Activated B cell treated with CpG ODN at 0.5 μM for 24 hours (primary cell): ENCODE data around the gene CSAG1. TPM values are rescaled to one million over a fixed set of nuclear protein-coding genes. Genes with fewer than 3 reads are reported as not detected.
"Not testable (repeated sequence)": the region's sequence is repeated elsewhere in the genome, so short reads cannot be mapped to it uniquely, and the experiment has no call there.

Source experiments
- ATAC-seq: fragments of 200-7000 bp; cut with Tn5 transposase; one replicate; pipeline ENCODE4 v1.10.0; 2021; ENCODE audit warnings: low read depth, mild to moderate bottlenecking, moderate library complexity
- CTCF ChIA-PET: fragments of 350-600 bp; sonication (Branson Sonifier 250); formaldehyde crosslinking; loops from one replicate; lab custom pipeline; 2021; ENCODE audit warnings: antibody characterized with exemption; lab: Charles Lee
- POLR2A ChIA-PET: fragments of 350-600 bp; sonication (Branson Sonifier 250); formaldehyde crosslinking; loops from one replicate; lab custom pipeline; 2021; ENCODE audit warnings: antibody characterized with exemption; lab: Charles Lee
- DNase-seq: peaks from one replicate; pipeline ENCODE4 v3.0.0; 2022
- H3K27ac Mint-ChIP-seq: one replicate; pipeline ENCODE4 v1.8.0; 2020; ENCODE audit warnings: mixed read lengths
- H3K27me3 Mint-ChIP-seq: one replicate; pipeline ENCODE4 v1.8.0; 2021; ENCODE audit warnings: mixed read lengths
- H3K36me3 Mint-ChIP-seq: one replicate; pipeline ENCODE4 v1.8.0; 2021; ENCODE audit warnings: low read depth, mixed read lengths
- H3K4me1 Mint-ChIP-seq: one replicate; pipeline ENCODE4 v1.8.0; 2021; ENCODE audit warnings: mixed read lengths
- H3K4me3 Mint-ChIP-seq: one replicate; pipeline ENCODE4 v1.8.0; 2020; ENCODE audit warnings: mild to moderate bottlenecking, mixed read lengths
- H3K9me3 Mint-ChIP-seq: one replicate; pipeline ENCODE4 v1.8.0; 2020; ENCODE audit warnings: mixed read lengths
- intact Hi-C: fragments of 100-400 bp; cut with micrococcal nuclease; formaldehyde crosslinking; loops from one replicate; pipeline ENCODE4 v1.15.1; 2024
- total RNA-seq: library from RNA; stranded (reverse); gene quantifications from 2 replicates; pipeline ENCODE4 v1.2.3, GENCODE V29; 2022

Gene CSAG1
- total RNA-seq, 1 donor from 2014 or later, result not detected

- ATAC-seq, H3K4me1 Mint-ChIP-seq, CTCF ChIA-PET, H3K4me3 Mint-ChIP-seq, DNase-seq, POLR2A ChIA-PET, intact Hi-C loops, H3K36me3 Mint-ChIP-seq, H3K27me3 Mint-ChIP-seq, H3K27ac Mint-ChIP-seq, H3K9me3 Mint-ChIP-seq: not testable (repeated sequence)
Measured at GRCh38 chrX:152709173-152709572, 24.3 kb downstream of the CSAG1 start, which contains the start of gene CSAG2. Gene CSAG2 (minus strand): TSS chrX:152709273. CDS start chrX:152709112, 161 bp downstream.

DNA sequence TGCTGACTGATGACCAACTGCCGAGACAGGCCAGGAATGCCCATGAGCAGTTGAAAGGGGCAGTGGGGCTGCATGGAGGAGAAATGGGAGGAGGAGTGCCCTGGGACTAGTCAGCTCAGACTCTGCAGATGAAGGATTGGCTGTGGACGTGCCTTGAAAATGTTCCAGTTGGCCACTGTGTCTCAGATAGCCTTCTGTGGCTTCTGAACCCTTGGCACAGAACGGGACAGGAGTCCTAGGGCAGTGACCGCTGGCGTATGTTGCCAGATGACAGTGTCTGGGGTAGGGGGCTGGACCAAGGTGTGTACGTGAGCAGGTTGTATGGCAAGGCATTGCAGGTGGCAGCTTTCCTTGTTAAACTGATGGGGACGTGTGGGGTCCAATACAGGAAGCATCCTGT is 27.0 kb downstream of the CSAG1 start:
- H3K9me3 Mint-ChIP-seq, H3K4me3 Mint-ChIP-seq, H3K27ac Mint-ChIP-seq, H3K27me3 Mint-ChIP-seq, intact Hi-C loops, DNase-seq, H3K4me1 Mint-ChIP-seq, H3K36me3 Mint-ChIP-seq, ATAC-seq, CTCF ChIA-PET, POLR2A ChIA-PET: not testable (repeated sequence)

DNA sequence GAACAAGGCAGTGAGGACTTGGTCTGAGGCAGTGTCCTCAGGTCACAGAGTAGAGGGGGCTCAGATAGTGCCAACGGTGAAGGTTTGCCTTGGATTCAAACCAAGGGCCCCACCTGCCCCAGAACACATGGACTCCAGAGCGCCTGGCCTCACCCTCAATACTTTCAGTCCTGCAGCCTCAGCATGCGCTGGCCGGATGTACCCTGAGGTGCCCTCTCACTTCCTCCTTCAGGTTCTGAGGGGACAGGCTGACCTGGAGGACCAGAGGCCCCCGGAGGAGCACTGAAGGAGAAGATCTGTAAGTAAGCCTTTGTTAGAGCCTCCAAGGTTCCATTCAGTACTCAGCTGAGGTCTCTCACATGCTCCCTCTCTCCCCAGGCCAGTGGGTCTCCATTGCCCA is 33.1 kb downstream of the CSAG1 start:
- DNase-seq, CTCF ChIA-PET, H3K27me3 Mint-ChIP-seq, H3K27ac Mint-ChIP-seq, H3K36me3 Mint-ChIP-seq, POLR2A ChIA-PET, H3K9me3 Mint-ChIP-seq, intact Hi-C loops, H3K4me3 Mint-ChIP-seq, ATAC-seq, H3K4me1 Mint-ChIP-seq: not testable (repeated sequence)

GRCh38 chrX:152697952-152698931 is 35.3 kb downstream of the CSAG1 start, which contains the start of gene MAGEA3:
Gene MAGEA3 (plus strand): TSS chrX:152698794. CDS start chrX:152700833, 2,039 bp downstream.
- ATAC-seq, intact Hi-C loops, H3K36me3 Mint-ChIP-seq, POLR2A ChIA-PET, DNase-seq, CTCF ChIA-PET, H3K4me3 Mint-ChIP-seq, H3K27me3 Mint-ChIP-seq, H3K4me1 Mint-ChIP-seq, H3K9me3 Mint-ChIP-seq, H3K27ac Mint-ChIP-seq: not testable (repeated sequence)

GRCh38 chrX:152681012-152681411 is 52.5 kb downstream of the CSAG1 start:
- H3K4me1 Mint-ChIP-seq, POLR2A ChIA-PET, H3K9me3 Mint-ChIP-seq, H3K27ac Mint-ChIP-seq, H3K27me3 Mint-ChIP-seq, DNase-seq, intact Hi-C loops, CTCF ChIA-PET, H3K36me3 Mint-ChIP-seq, H3K4me3 Mint-ChIP-seq, ATAC-seq: not testable (repeated sequence)

Other genes starting within 250 kb of the CSAG1 start
- not detected in 2 replicates for gene GABRQ, start 95.8 kb downstream of the CSAG1 start, total RNA-seq
- gene MAGEA3, start 34.9 kb downstream of the CSAG1 start, total RNA-seq, result not detected in 2 replicates
- gene CSAG2, start 24.4 kb downstream of the CSAG1 start, total RNA-seq, result not detected in 2 replicates
- gene MAGEA2B, start 19.1 kb downstream of the CSAG1 start, total RNA-seq, result not detected in 2 replicates
- not detected in 2 replicates for gene MAGEA12, start within 50 bp of the CSAG1 start, total RNA-seq
- not detected in 2 replicates for gene MAGEA2, start 20.1 kb upstream of the CSAG1 start, total RNA-seq
- gene CSAG3, start 25.5 kb upstream of the CSAG1 start, total RNA-seq, result not detected in 2 replicates
- not detected in 2 replicates for gene MAGEA6, start 36.0 kb upstream of the CSAG1 start, total RNA-seq
- 13.3 and 16.1 TPM in 2 replicates for gene CETN2, start 97.0 kb upstream of the CSAG1 start, total RNA-seq
- gene NSDHL, start 97.3 kb upstream of the CSAG1 start, total RNA-seq, result 17.8 and 18.4 TPM in 2 replicates
- gene ZNF185, start 164.3 kb upstream of the CSAG1 start, total RNA-seq, result 0.75 and 0.81 TPM in 2 replicates